ENCODE data around the gene MED27.
"Not testable (repeated sequence)": the region's sequence is repeated elsewhere in the genome, so short reads cannot be mapped to it uniquely, and the experiment has no call there.

Gene MED27

GRCh38 chr9:132066511-132066910, 13.2 kb downstream of the MED27 start:
- Histone ChIP-seq H3K36me3 (peaks cover 41 to 88% (median 65%) of the 10 kb centered on the region in 11 experiments), H3K4me3 (no peak overlapping the region), H3K9ac (no peak overlapping the region), H3K4me1 (peaks cover 5 to 29% (median 15%) of the 10 kb centered on the region in 10 experiments; a peak in 14 of 20 replicates), H3K9me3 (replicated peaks in 1 of 11) (no peaks in the 10 kb centered on the region), H3K4me2 (no peak overlapping the region), H3K27ac (no peak overlapping the region), H4K20me1 (peaks cover 15 to 100% (median 95%) of the 10 kb centered on the region in 11 experiments; a peak in 20 of 22 replicates), H3K27me3 (no peaks in the 10 kb centered on the region)
- no peak for TF ChIP-seq Cebpa-rat (IDR thresholded peaks at IDR 0.05)

- Histone ChIP-seq H3K27me3 (no peaks in the 10 kb centered on the region), H3K9ac (no peak overlapping the region), H3K4me2 (no peak overlapping the region), H3K4me3 (no peak overlapping the region), H3K4me1 (peaks cover 5 to 29% (median 15%) of the 10 kb centered on the region in 10 experiments; a peak in 14 of 20 replicates), H3K27ac (no peak overlapping the region), H3K36me3 (peaks cover 40 to 88% (median 66%) of the 10 kb centered on the region in 11 experiments), H3K9me3 (replicated peaks in 1 of 11) (peaks cover 0 to under 1% (median 0%) of the 10 kb centered on the region in 11 experiments; a peak in 1 of 22 replicates), H4K20me1 (peaks cover 15 to 100% (median 91%) of the 10 kb centered on the region in 11 experiments; a peak in 20 of 22 replicates)
- no peak for TF ChIP-seq Cebpa-rat (IDR thresholded peaks at IDR 0.05)
These were observed 13.6 kb downstream of the MED27 start for GRCh38 chr9:132066057-132066456.

DNA sequence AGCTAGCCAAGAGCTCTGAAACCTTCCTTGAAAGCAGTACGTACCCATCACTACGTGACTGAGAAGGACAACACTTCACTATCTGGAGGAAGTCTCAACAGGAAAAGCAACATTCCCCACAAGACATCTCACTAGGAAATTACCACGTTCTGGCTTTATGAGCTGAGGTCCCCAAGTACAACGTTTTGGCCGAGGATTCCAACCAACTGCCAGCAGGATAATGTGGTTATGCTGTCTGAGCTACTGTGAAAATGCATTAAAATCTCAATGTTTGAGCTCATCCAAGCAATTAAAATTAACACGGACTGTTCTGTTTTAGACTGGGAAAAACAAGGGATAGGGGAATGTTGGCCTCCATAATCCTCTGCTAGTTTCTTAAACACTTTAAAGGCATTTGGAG, 16.4 kb downstream of the MED27 start:
- no peaks in the 10 kb centered on the region for H3K27me3 ChIP-seq
- no peak overlapping the region for H3K27ac ChIP-seq
- no peak overlapping the region for H3K4me3 ChIP-seq
- H3K4me2 ChIP-seq = peak overlapping the region in 8 of 11 experiments; percentile 1 to 31 (median 13); a peak in 4 of 22 replicates
- no peak overlapping the region for H3K9ac ChIP-seq
- H3K36me3 ChIP-seq = peaks cover 41 to 90% (median 75%) of the 10 kb centered on the region in 11 experiments
- H4K20me1 ChIP-seq = peaks cover 15 to 92% (median 64%) of the 10 kb centered on the region in 11 experiments; a peak in 19 of 22 replicates
- peaks cover 0 to 19% (median 9%) of the 10 kb centered on the region in 10 experiments; a peak in 11 of 20 replicates for H3K4me1 ChIP-seq
- TF ChIP-seq Cebpa-rat (IDR thresholded peaks at IDR 0.05) = no peak
- peaks cover 21 to 28% (median 23%) of the 10 kb centered on the region in 11 experiments for H3K9me3 ChIP-seq (replicated peaks in 1 of 11)

- Histone ChIP-seq H3K36me3 (peaks cover 42 to 90% (median 74%) of the 10 kb centered on the region in 11 experiments), H3K27me3 (no peaks in the 10 kb centered on the region), H3K9ac (no peak overlapping the region), H3K9me3 (replicated peaks in 1 of 11) (peaks cover 25 to 33% (median 28%) of the 10 kb centered on the region in 11 experiments), H3K27ac (no peak overlapping the region), H3K4me1 (peaks cover 0 to 16% (median 9%) of the 10 kb centered on the region in 10 experiments; a peak in 10 of 20 replicates), H4K20me1 (peaks cover 15 to 87% (median 60%) of the 10 kb centered on the region in 11 experiments; a peak in 19 of 22 replicates), H3K4me3 (no peak overlapping the region), H3K4me2 (peak overlapping the region in 5 of 11 experiments; percentile 1 to 31 (median 13); a peak in 1 of 22 replicates)
- TF ChIP-seq Cebpa-rat (IDR thresholded peaks at IDR 0.05) = peak in 3 of 11 experiments; percentile 7 to 61 (median 38); a peak in 5 of 22 replicates
These were observed 16.9 kb downstream of the MED27 start for GRCh38 chr9:132062806-132063205.

- no peak overlapping the region for H3K4me3 ChIP-seq
- H3K9ac ChIP-seq = no peak overlapping the region
- TF ChIP-seq Cebpa-rat (IDR thresholded peaks at IDR 0.05) = no peak
- H3K27me3 ChIP-seq = no peaks in the 10 kb centered on the region
- no peak overlapping the region for H3K4me2 ChIP-seq
- peaks cover 0 to 12% (median 9%) of the 10 kb centered on the region in 10 experiments; a peak in 9 of 20 replicates for H3K4me1 ChIP-seq
- H3K36me3 ChIP-seq = peaks cover 36 to 88% (median 66%) of the 10 kb centered on the region in 11 experiments
- peaks cover 10 to 87% (median 59%) of the 10 kb centered on the region in 11 experiments; a peak in 20 of 22 replicates for H4K20me1 ChIP-seq
- H3K9me3 ChIP-seq (replicated peaks in 1 of 11) = peaks cover 25 to 38% (median 28%) of the 10 kb centered on the region in 11 experiments
- no peak overlapping the region for H3K27ac ChIP-seq
These were observed 18.1 kb downstream of the MED27 start for GRCh38 chr9:132061526-132061925.

GRCh38 chr9:132059361-132059760, 20.3 kb downstream of the MED27 start:
- Histone ChIP-seq H3K9ac (no peak overlapping the region), H3K9me3 (replicated peaks in 1 of 11) (peaks cover 25 to 38% (median 28%) of the 10 kb centered on the region in 11 experiments), H4K20me1 (peaks cover 26 to 87% (median 60%) of the 10 kb centered on the region in 11 experiments; a peak in 19 of 22 replicates), H3K4me2 (no peak overlapping the region), H3K36me3 (peaks cover 30 to 67% (median 48%) of the 10 kb centered on the region in 11 experiments), H3K4me1 (peaks cover 7 to 27% (median 23%) of the 10 kb centered on the region in 10 experiments), H3K27ac (no peak overlapping the region), H3K27me3 (no peaks in the 10 kb centered on the region), H3K4me3 (no peak overlapping the region)
- no peak for TF ChIP-seq Cebpa-rat (IDR thresholded peaks at IDR 0.05)

GRCh38 chr9:132058226-132058625, 21.4 kb downstream of the MED27 start:
- peaks cover 12 to 31% (median 29%) of the 10 kb centered on the region in 10 experiments for H3K4me1 ChIP-seq
- peaks cover 30 to 62% (median 42%) of the 10 kb centered on the region in 11 experiments for H3K36me3 ChIP-seq
- not testable (repeated sequence) for H3K27ac ChIP-seq, H3K9ac ChIP-seq, H3K27me3 ChIP-seq, H3K4me2 ChIP-seq, H3K4me3 ChIP-seq
- H3K9me3 ChIP-seq (replicated peaks in 1 of 11) = peaks cover 25 to 38% (median 28%) of the 10 kb centered on the region in 11 experiments
- peaks cover 20 to 87% (median 56%) of the 10 kb centered on the region in 11 experiments; a peak in 20 of 22 replicates for H4K20me1 ChIP-seq

GRCh38 chr9:132056717-132057560, 22.7 kb downstream of the MED27 start:
- Histone ChIP-seq H3K4me2 (no peak overlapping the region), H3K9me3 (replicated peaks in 1 of 11) (peaks cover 25 to 38% (median 28%) of the 10 kb centered on the region in 11 experiments), H4K20me1 (peaks cover 16 to 83% (median 51%) of the 10 kb centered on the region in 11 experiments; a peak in 21 of 22 replicates), H3K36me3 (peaks cover 30 to 53% (median 40%) of the 10 kb centered on the region in 11 experiments), H3K4me3 (no peak overlapping the region), H3K27ac (no peak overlapping the region), H3K9ac (no peak overlapping the region), H3K27me3 (no peaks in the 10 kb centered on the region), H3K4me1 (peaks cover 12 to 28% (median 25%) of the 10 kb centered on the region in 10 experiments)
- TF ChIP-seq Cebpa-rat (IDR thresholded peaks at IDR 0.05) = no peak

DNA sequence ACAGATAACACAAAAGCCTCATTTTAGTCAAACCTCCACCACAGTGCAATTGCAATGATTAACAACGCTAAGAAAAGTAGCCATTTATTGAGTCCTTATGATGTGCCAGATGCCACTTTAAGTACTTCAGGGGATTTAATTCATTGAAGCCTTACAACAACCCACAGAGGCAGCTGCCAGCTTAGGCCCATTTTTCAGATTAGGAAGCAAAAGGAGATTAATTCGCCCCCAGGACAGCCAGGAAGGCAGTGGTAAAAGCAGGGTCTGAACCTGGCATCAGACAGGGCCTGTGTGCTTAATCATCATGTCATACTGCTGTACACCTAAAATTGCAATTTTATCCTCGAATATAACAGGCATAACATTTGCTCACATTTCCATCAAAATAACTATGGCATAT, 23.9 kb downstream of the MED27 start:
- Histone ChIP-seq H3K27me3 (no peaks in the 10 kb centered on the region), H3K4me1 (peaks cover 12 to 30% (median 25%) of the 10 kb centered on the region in 10 experiments), H3K27ac (no peak overlapping the region), H4K20me1 (peaks cover 16 to 83% (median 58%) of the 10 kb centered on the region in 11 experiments; a peak in 21 of 22 replicates), H3K36me3 (peaks cover 26 to 41% (median 37%) of the 10 kb centered on the region in 11 experiments), H3K4me3 (no peak overlapping the region), H3K9ac (no peak overlapping the region), H3K4me2 (no peak overlapping the region), H3K9me3 (replicated peaks in 1 of 11) (peaks cover 25 to 34% (median 28%) of the 10 kb centered on the region in 11 experiments)
- no peak for TF ChIP-seq Cebpa-rat (IDR thresholded peaks at IDR 0.05)

All from BLaER1 treated with 17β-estradiol and CSF1 and Interleukin-3, amounts not matched to agents 10 nM and 100 nM (cell line).